ENCODE results near the gene ZIC5.

Gene ZIC5

DNA sequence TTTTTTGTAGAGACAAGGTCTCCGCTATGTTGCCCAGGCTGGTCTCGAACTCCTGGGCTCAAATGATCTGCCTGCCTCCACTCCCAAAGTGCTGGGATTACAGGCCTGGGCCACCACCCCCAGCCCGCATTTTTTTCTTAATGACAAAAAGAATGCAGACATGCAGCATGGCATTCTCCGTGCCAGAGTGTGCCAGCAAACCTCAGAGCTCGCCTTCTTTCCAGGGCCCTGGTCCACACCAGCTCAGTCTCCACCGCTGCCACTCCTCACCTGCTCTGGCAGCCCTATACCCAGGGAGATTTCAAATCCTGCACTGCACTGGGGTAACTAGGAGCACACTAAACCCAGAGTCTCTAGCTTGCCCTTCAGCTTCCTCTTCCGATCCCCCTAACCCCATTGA, 41.7 kb downstream of the ZIC5 start:
- no peak for DNase-seq

DNA sequence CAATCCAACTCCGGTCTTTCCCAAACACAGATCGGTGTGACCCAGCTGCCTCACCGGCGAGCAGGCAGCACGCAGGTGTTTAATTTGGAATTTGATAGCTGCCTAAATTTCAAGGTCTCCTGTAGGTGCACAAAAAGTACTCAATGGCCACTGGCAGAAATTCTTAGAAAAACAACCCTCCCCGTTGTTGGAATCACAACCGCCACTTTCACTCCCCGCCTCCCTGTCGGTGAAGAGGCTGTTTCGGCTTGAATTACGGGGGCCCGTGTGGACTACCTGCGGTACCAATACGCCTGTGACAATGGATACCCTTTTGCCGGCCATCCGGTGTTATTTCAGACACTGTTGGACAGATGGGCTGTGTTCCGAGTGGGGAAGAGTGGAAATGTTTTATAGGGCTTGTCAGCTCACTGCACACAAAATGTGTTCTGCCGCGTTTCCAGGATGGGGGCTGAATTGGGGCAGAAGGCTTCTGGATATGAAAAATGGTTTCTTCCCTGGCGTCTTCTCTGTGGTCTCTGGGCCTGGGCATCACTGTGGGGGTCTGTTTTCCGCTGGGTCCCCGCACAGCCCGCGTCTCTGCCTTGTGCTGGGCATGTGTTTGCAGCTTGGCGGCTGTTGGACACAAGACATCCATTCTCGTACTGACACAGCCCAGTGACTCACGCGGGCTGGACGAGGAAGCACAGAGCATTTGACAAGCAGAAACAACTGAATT, 45.4 kb downstream of the ZIC5 start:
- no peak for DNase-seq

DNA sequence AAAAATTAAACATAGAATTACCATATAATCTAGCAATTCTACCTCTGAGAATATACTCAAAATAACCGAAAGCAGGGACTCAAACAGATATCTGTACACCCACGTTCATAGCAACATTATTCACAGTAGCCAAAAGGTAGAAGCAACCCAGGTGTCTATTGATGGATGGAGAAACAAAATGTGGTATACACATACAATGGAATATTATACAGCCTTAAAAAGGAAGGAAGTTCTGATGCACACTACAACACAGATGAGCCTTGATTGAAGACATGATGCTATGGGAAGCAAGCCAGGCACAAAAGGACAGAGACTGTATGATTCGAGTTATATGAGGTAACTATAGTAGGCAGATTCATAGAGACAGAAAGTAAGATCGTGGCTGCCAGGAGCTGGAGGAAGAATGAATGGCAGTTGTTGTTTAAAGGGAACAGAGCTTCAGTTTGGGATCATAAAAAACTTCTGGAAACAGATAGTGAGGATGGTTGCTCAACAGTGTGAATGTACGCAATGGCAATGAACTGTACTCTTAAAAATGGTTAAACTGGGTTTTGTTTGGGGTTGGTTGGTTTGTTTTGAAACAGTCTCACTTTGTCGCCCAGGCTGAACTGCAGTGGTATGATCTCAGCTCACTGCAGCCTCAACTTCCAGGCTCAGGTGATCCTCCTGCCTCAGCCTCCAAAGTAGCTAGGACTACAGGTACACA, 47.5 kb downstream of the ZIC5 start:
- DNase-seq: no peak

DNA sequence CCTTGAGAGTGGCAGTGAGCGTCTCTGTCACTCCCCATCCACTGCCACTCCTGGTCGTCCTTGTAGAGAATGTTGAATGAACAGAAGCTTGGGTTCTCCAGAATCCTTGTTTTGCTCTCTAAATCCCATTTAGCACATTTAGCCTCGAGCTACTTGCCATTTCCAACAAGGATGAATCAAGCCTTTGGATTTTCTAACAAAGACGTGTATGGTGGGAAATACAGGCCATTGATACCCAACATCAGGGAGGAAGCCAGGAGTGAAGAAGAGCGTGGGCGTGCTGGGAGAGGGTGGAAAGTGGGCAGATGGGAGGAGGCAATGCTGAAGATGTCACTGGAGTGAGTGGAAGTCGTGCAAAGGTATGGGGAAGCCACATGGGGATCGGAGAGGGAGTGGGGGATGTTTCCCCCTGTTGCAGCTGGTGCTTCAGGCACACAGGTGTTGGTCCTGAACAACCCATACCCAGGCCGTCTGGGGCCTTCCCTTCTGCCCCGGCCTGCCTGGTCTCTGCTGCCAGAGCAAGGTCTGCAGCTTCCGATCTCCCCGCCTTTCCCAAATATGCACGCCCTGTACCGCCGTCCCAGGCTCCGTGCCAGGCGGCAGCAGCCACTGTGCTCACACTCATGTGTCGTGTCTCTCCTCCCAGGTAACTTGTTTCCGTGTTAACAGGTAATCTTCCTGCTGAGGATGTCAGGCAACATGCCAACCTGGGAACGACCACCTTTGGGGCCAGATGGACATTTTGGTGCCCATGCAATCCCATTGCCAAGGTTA, 48.7 kb downstream of the ZIC5 start:
- no peak for DNase-seq

DNA sequence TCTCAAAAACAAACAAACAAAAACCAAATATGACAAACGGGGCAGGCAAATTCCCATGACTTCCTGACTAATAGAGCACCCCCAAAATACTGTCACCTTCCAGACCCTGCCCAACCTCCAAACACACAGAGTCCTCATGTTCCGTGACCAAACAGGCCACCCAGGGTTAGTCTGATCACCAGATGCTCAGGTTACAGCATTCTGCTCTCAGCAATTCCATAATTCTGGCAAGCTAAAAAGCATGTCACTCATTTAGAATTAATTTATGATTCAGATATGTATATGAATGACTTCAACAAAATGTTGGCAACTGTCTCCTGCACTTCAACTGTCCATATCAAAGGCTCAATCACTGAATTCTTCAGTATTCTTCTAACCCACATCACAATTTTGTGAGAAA, 52.4 kb downstream of the ZIC5 start:
- no peak for DNase-seq

DNA sequence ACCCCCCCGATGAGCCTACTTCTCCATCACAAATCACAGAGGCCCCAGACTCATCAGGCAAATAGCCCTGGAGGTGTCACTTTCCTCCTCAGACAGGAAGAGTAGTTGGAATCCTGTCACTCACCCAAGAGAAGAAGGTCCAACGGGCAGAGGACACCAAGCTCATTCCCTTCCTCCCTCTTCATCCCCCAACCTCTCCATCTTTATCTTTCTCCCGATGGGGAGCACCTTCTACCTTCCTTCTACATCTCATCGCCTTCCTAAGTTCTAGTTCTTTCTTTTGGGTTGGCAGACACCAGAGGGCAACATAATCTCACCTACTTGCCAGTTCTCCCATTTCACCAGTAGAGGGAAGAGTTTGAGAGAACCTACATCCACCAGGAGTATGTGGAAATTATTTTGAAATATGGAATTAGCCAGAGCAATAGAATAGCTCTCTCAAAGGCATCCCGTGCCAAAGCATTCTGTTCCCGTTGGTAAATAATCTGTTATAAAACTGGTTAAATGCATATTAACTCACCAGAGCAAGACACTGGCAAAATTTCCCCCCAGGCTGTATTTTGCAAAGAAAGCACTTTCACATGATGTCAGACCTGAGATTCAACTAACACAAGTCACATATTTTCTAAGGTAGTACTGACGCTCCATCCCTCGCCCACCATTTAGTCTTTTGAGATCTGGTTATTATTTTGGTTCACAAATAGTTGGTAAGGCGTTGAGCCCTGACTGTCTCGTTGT, 55.0 kb downstream of the ZIC5 start:
- DNase-seq: peak; percentile 11 to 66

DNA sequence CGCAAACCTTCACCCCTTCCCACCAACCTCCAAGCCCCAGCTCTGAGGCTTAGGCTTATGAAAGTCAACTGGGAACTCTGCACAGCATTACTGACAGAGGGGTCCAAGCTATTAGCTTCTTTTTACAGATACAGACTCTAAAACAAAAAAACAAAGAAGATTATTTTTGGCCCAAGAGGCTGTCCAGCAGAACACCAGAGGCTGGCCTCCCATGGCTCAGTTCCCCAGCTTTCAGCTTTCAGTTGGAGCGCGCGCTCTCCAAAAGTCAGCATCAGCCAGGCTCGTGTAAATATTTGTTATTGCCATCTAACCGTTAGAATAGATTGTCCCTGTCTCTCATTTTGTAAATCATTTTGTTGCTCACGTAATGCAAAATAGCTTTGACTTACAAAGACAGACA, 58.4 kb downstream of the ZIC5 start:
- no peak for DNase-seq

Data from CD4-positive, alpha-beta T cell treated with Interferon alpha-2 for 1 hour (primary cell).